ELR (cell line): ENCODE data around the gene LRIT1.

Source experiments
- DNase-seq: peaks from one replicate; pipeline ENCODE4 v3.0.0-alpha.2; 2015; ENCODE audit warnings: low read depth

The LRIT1 gene

GRCh38 chr10:84193327-84193726, 48.0 kb downstream of the LRIT1 start:
- no peak for DNase-seq

GRCh38 chr10:84191106-84191505, 50.2 kb downstream of the LRIT1 start:
- DNase-seq = no peak

- DNase-seq = no peak
Observed at GRCh38 chr10:84190621-84191020, 50.7 kb downstream of the LRIT1 start.

- DNase-seq = no peak
Observed at GRCh38 chr10:84188815-84189214, 52.5 kb downstream of the LRIT1 start.

- no peak for DNase-seq
Observed at GRCh38 chr10:84185526-84186175, 55.7 kb downstream of the LRIT1 start.

GRCh38 chr10:84184517-84184916, 56.8 kb downstream of the LRIT1 start:
- no peak for DNase-seq

GRCh38 chr10:84181631-84182030, 59.7 kb downstream of the LRIT1 start:
- no peak for DNase-seq
